T-helper 9 cell (primary cell): ENCODE measurements around the gene BHLHA15.
A peak's percentile ranks its signal among the peaks of the same experiment; 100 is the strongest.

ENCODE experiments used
- DNase-seq: peaks from one replicate; pipeline ENCODE4 v3.0.0-alpha.2; 2020
- total RNA-seq, 2 donors: gene quantifications; one replicate each; lab custom pipeline; 2026; lab: John Stamatoyannopoulos, UW

BHLHA15 gene
- total RNA-seq, result 0 to 0.07 reads per million in 2 donors

- no peak for DNase-seq
Observed at GRCh38 chr7:98211221-98211675, at the start of gene BHLHA15. BHLHA15 (plus strand) TSS chr7:98211439; CDS start chr7:98212310, 871 bp downstream.

DNA sequence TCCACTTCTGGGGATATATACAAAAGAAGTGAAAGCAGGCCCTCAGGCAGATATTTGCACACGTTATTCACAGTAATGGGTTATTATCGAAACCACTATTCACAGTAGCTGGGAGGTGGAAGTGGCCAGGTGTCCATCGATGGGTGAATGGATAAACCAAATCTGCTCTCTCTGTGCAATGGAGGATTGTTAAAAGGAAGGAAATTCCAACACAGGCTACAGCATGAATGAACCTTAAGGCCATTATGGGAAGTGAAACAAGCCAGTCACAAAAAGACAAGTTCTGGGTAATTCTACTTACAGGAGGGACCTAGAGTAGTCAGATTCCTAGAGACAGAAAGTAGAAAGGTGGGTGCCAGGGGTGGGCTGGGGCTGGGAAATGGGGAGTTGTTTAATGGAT is 48.5 kb upstream of the BHLHA15 start:
- no peak for DNase-seq

DNA sequence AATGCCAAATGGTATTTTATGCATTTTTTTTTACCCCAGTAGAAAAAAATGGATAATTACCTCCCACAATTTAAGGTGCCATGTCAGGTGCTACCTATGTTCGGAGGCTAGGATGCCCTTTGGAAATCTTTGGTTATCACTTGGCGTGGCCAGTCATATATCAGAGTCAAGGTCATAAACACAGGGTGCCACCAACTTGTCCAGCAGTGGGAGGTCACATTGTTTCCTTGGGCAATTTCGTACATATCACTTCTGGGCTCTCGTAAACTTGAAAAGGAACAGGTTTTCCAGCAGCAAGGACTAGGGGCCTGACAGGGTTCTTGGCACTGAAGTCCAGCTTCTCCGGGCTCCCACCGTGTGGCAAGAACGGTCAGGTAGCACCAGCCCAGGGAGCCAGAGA is 48.0 kb upstream of the BHLHA15 start:
- no peak for DNase-seq

- no peak for DNase-seq
Observed at GRCh38 chr7:98163704-98164494, 47.3 kb upstream of the BHLHA15 start.

- peak; percentile 32 for DNase-seq
Observed at GRCh38 chr7:98165827-98166667, 45.2 kb upstream of the BHLHA15 start.

GRCh38 chr7:98166668-98166970 is 44.6 kb upstream of the BHLHA15 start:
- DNase-seq, result no peak

GRCh38 chr7:98167653-98168052 is 43.6 kb upstream of the BHLHA15 start:
- DNase-seq, result no peak

DNA sequence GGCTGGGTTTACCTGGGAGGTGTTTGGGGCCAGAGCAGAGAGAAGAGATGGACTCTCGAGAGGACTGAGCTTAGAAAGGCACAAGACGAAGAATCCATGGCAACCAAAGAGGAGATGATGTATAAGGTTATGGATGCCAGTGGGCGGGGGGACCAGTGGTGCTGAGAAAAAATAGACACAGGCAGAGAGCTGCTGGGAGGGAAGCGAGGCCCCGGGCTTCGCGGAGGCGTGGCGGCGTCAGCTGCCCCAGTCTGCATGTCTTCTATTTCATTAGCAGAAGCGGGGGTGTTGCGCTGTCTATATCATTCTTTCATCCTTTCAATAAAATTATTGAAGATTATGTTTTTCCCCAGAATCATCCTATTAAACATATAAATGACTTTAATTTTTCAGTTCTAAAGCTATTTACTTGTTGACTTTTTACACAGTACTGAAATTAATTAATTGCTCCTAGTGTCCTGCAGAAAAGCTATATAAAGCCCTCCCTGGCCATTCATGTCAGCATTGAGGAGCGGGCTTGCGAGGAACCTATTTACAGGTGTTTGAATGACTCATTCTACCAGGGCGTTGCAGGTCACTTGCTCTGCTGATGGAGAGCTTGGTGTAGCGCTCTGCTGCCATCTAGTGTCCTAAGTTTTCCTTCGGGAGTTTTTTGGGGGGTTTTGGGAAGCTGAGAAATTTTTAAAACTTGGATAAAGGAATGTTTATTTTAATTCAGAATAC is 42.9 kb upstream of the BHLHA15 start:
- DNase-seq, result peak; percentile 55

GRCh38 chr7:98168904-98169621 is 42.2 kb upstream of the BHLHA15 start:
- DNase-seq, result no peak

- DNase-seq, result no peak
Observed at GRCh38 chr7:98170966-98171365, 40.3 kb upstream of the BHLHA15 start.

- DNase-seq, result no peak
Observed at GRCh38 chr7:98171449-98171848, 39.8 kb upstream of the BHLHA15 start.

- DNase-seq, result no peak
Observed at GRCh38 chr7:98174334-98175259, 36.6 kb upstream of the BHLHA15 start.

- DNase-seq, result no peak
Observed at GRCh38 chr7:98175260-98175940, 35.8 kb upstream of the BHLHA15 start.

DNA sequence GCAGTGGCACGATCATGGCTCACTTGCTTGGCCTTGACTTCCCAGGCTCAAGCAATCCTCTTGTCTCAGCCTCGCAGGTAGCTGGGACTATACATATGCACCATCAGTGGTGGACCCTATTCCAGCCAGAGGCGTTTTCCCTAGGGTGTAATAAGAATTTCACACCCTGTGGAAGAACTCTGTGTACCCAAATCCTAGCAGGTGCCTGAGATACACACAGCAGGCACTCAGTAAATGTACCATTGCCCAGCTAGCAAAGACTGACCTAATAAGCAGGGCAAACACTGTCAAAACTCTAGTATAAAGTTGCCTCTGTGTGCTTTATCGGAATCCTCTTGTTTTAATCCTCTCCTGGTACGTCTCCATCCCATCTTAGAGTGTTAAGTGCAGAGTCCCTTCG is 33.7 kb upstream of the BHLHA15 start:
- no peak for DNase-seq

DNA sequence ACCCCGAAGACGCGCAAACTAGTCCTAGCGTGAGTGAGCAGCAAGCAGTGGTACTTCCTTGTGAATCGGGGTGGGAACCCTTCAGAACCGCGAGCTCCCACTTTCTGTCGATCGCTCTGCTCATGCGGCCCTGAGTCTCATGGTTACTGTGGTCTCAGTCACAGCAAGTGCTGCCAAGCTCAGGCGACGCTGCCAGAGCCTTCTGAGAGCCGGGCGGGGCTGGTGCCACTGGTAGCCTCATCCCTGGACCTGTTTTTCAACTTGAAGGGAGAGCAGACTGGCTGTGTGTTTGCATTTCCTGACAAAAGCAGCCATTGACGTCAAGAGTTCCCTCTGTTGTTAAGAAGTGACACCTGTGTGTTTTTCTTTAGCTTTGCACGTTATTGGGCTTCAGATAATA is 32.9 kb upstream of the BHLHA15 start:
- no peak for DNase-seq

DNA sequence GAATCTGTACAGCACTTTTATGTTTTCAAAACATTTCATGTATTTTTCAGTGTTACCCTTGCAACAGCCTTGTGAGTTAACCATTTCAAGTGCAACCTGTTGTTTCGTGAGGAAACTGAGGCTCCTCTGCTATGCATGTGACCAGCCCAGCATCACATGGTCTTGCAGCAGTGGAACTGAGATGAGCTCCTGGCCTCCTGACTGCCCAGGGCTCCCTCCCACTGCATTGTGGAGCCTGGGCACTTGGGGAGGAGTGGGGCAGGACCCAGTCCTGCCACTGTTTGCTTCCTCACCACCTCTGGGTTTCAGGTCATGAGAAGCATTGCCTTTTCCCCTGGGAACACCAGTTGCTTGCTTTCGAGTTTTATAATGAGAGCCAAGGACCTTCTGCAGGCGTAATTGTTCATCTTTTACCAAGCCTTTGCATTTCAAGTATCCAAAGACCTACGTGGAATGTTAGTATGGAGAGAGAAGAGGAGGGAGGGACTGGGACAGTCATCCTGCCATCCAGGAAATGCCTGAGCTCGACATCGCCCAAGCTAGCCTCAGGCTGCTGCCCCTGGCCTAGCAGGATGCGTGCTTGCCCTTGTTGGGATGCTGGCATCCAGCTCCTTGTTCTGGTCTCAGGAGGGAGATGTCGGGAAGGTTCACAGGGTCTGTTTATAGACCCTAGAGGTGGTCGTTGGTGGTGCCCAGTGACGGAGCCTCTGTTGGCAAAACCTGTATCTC is 32.3 kb upstream of the BHLHA15 start:
- DNase-seq, result no peak

DNA sequence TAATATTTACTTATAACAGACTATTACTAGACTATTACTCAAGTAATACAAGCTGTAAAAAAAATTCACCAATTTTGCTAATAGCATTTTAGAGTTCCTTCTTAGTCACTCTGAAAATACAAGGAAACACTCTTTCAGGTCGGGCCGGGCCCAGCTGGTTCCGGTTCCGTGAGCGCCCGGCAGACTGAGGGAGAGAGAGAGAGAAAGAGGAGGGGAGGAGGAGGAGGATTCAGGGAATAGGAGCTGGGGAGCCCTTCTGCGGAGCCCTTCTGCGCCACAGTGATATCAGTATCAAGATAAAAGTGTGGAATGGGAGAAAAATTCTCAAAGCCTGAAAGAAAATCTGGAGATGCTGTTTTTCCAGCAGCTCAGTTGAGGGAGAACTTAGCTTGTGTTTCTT is 30.5 kb upstream of the BHLHA15 start:
- no peak for DNase-seq

DNA sequence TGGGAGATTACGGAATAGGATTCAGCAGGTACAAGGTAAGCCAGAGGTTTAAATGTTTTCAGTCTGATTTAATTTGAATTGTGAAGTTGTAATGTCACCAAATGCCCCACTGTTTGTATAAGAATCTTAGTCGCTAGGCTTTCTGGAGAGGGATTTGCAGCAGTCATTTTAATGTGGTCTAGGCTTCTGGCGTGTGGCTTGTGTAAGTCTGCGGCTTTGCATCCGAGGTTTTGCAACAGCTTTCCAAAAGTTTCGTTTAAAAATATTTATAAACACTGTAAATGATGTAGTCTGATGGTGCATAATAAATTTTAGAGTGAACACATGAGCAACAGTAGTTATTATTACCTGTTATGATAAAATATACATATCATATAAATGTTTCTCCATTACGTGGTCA is 26.1 kb upstream of the BHLHA15 start:
- DNase-seq, result no peak

- DNase-seq, result no peak
Observed at GRCh38 chr7:98186452-98187137, 24.6 kb upstream of the BHLHA15 start.

GRCh38 chr7:98187138-98187502 is 24.1 kb upstream of the BHLHA15 start:
- no peak for DNase-seq
